Sigmoid colon (tissue), 3 donors: ENCODE measurements around the gene DEFB123.

Source experiments
- POLR2A ChIP-seq, 2 donors: fragments of 450-650 bp; IDR thresholded peaks; one replicate each; pipeline ENCODE4 v1.6.1; 2016; ENCODE audit warnings: antibody characterized with exemption in 2 of 2, mild to moderate bottlenecking in 2 of 2, moderate library complexity in 2 of 2
- TF ChIP-seq, protein P1 (sequence below), 4 experiments: fragments of 450-650 bp in 3 of 4; fragments of 200-600 bp in 1 of 4; IDR thresholded peaks; one replicate each; pipeline ENCODE4 v1.5.1; 2016 to 2019; ENCODE audit warnings: antibody characterized with exemption in 4 of 4, mild to moderate bottlenecking in 3 of 4, moderate library complexity in 2 of 4

DNA sequence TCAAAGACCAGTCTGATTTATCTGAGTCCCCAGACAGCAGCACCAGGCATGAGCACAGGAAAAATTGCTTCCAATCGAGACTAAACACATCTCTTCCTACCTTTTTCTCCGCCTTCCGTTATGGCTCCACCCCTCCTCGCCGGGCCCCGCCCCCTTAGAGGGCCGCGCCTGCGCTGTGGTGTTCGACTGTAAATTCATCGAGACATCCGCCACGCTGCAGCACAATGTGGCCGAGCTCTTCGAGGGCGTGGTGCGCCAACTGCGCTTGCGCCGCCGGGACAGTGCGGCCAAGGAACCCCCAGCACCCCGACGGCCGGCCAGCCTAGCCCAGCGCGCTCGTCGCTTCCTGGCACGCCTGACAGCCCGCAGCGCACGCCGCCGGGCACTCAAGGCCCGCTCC, 43.6 kb downstream of the DEFB123 start:
- TF ChIP-seq, protein P1, sequence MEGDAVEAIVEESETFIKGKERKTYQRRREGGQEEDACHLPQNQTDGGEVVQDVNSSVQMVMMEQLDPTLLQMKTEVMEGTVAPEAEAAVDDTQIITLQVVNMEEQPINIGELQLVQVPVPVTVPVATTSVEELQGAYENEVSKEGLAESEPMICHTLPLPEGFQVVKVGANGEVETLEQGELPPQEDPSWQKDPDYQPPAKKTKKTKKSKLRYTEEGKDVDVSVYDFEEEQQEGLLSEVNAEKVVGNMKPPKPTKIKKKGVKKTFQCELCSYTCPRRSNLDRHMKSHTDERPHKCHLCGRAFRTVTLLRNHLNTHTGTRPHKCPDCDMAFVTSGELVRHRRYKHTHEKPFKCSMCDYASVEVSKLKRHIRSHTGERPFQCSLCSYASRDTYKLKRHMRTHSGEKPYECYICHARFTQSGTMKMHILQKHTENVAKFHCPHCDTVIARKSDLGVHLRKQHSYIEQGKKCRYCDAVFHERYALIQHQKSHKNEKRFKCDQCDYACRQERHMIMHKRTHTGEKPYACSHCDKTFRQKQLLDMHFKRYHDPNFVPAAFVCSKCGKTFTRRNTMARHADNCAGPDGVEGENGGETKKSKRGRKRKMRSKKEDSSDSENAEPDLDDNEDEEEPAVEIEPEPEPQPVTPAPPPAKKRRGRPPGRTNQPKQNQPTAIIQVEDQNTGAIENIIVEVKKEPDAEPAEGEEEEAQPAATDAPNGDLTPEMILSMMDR (IDR thresholded peaks at IDR 0.05): no peak
- TF ChIP-seq POLR2A (IDR thresholded peaks at IDR 0.05): no peak
